Fibroblast of skin of right biceps (primary cell): ENCODE data around the gene TCF12.
"Not testable (repeated sequence)": the region's sequence is repeated elsewhere in the genome, so short reads cannot be mapped to it uniquely, and the experiment has no call there.

Source experiments
- DNase-seq: peaks from one replicate; pipeline ENCODE4 v3.0.0-alpha.2; 2013

TCF12 gene

GRCh38 chr15:56980473-56980872 lies 62.0 kb downstream of the TCF12 start:
- no peak for DNase-seq

- DNase-seq = no peak
Observed at GRCh38 chr15:56981160-56981559, 62.7 kb downstream of the TCF12 start.

- DNase-seq = no peak
Observed at GRCh38 chr15:56982987-56983386, 64.5 kb downstream of the TCF12 start.

- DNase-seq = peak; percentile 72
Observed at GRCh38 chr15:56984681-56985481, 66.4 kb downstream of the TCF12 start.

- DNase-seq = no peak
Observed at GRCh38 chr15:56985856-56986255, 67.4 kb downstream of the TCF12 start.

- no peak for DNase-seq
Observed at GRCh38 chr15:56987286-56987685, 68.8 kb downstream of the TCF12 start.

DNA sequence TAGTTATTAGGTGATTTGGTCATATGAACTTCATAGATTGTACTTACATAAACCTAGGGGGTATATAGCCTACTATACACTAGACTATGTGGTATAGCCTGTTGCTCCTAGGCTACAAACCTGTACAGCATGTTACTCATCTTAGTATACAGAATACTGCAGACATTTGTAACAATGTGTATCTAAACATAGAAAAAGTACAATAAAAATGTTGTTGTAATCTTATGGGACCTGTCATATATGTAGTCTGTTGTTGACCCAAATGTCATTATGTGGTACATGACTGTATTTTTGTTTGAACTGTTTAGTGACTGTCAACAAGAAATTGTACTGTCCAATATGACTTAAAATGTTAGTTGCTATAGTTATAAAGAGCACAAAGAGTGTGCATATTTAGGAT lies 69.8 kb downstream of the TCF12 start:
- no peak for DNase-seq

GRCh38 chr15:56989411-56989924 lies 71.0 kb downstream of the TCF12 start:
- DNase-seq = no peak

DNA sequence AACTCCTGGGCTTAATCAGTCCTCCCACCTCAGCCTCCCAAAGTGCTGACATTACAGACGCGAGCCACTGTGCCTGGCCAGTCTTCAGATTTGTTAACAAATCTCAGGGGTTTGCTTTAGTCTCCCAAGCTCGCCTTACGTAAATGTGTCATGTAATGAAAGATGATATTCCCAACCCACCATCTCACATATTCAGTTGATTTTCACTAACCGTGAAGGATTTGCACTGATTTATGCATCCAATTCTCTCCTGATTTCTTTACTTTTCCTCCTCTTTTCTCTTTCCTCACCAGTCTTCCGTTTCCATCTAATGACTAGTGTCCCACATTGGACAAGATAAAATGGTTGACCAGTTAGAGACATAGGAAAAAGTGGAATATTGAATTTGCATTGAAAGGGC lies 72.6 kb downstream of the TCF12 start:
- no peak for DNase-seq

DNA sequence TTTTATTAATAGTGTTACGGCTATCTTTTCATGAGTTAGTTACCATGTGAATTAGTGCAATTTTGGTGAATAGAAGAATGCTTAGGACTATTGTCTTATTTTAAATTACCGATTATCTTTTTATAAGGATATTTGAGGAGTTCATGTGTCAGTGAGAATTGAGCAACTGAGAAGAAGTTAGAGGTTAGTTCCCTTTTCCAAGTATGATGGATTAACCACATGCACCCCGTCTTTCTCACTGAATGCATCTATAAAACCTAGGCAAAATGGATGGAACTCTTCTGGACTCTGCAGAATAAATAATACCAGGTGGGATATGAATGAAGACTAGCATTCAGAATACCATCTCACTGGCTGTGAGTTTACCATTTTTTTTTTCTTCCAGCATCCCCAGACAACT lies 74.3 kb downstream of the TCF12 start:
- DNase-seq = no peak

DNA sequence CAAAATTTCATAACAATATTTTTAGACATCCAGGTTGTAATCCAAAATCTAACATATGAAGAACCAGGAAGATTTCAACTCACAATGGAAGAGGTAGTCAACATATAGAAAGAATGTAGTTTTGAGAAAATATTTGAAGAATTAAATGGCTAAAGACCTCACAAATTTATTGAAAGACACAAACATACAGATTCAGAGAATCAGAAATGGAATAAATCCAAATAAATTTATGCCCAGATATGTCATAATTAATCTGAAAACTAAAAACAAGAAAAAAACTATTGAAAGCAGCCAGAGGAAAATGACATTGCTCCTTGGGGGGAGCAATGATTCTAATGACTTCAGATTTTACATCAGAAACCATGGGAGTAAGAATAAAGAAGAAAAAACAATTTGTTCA lies 75.8 kb downstream of the TCF12 start:
- no peak for DNase-seq

GRCh38 chr15:56996093-56996492 lies 77.6 kb downstream of the TCF12 start:
- DNase-seq = no peak

DNA sequence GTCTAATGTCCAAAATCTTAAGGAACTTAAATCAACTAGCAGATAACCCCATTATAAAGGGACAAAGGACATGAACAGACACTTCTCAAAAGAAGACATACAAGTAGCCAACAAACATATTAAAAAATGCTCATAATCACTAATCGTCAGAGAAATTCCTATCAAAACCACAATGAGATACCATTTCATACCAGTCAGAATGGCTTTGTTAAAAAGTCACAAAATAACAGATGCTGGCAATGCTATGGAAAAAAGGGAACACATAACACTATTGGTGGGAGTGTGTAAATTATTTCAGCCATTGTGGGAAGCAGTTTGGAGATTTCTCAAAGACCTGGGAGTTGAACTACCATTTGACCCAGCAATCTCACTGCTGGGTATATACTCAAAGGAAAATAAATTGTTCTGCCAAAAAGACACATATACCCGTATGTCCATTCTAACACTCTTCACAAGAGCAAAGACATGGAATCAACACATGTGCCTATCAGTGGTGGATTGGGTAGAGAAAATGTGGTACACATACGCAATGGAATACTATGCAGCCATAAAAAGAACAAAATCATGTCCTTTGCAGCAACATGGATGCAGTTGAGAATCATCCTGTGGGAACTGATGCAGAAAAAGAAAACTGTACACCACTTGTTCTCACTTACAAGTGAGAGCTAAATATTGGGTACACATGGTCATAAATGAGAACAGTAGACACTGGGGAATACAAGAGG lies 78.5 kb downstream of the TCF12 start:
- peak; percentile 44 for DNase-seq

GRCh38 chr15:57003418-57003817 lies 85.0 kb downstream of the TCF12 start:
- DNase-seq = peak; percentile 66

GRCh38 chr15:57005244-57005643 lies 86.8 kb downstream of the TCF12 start:
- DNase-seq = no peak

- not testable (repeated sequence) for DNase-seq
Observed at GRCh38 chr15:57007797-57008196, 89.4 kb downstream of the TCF12 start.

DNA sequence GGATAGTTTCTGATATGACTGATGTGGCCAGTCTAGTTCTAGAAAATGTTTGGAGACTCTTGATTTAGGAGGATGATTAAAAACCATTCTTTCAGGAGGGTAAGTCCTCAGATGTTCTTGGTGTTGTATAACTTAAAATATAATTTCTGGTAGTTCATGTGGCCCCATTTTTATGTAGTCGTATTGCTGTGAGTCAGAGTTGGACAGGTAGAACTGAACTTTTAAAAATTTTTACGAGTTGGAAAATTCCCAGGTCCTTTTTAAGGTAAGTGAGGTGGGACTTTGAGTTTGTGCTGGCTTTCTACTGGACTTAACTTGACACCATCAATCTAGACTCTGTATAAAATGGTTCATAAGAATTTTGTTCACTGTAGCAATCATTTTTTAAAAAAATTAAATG lies 92.3 kb downstream of the TCF12 start:
- no peak for DNase-seq

DNA sequence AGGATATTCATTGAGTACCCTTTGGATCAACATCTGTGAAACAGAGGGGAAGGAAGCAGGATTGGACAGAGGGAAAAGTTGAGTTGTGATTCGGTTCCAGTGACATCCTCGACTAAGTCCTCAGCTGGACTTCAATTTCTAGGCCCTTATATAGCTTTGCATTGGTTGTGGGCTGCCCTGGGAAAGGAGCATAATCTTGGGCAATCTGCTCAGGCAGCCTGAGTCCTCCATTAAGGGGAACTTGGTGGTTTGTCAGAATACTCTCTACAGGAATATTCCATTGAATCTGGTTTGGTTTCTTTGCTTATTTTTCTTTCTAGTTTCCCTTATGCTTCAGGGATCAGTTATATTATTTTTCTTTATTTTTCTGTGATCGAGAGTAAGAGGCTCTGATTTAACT lies 94.1 kb downstream of the TCF12 start:
- no peak for DNase-seq

DNA sequence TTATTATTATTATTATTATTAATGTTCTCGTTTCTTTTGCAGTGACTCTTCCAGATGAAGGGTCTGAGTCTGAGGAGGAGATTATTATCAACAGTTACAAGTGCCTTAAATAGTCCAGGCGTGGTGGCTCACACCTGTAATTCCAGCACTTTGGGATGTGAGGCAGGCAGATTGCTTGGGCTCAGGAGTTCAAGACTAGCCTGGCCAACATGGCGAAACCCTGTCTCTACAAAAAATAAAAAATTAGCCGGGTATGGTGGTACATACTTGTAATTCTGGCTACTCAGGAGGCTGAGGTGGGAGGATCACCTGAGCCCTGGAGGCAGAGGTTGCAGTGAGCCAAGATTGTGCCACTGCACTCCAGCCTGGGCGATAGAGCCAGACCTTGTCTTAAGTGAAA lies 96.5 kb downstream of the TCF12 start:
- not testable (repeated sequence) for DNase-seq

DNA sequence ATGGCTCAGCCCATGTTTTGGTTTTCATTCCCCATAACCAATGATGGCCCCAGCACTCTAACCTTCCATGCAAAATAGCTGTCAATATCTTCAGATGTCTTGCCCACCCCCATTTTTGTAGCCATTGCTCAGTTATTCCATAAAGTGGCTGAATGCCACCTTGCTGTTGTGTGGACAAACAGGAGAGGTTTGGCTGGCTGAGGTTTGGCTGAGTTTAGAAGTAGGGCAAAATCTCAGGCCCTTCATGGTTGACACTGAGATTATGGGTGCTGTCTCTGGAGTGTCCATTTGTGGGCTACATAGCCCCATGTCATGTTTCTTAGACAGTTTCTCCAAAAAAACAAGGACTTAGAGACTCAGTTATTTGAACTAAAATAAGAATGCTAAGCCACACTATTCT lies 96.9 kb downstream of the TCF12 start:
- DNase-seq = no peak

GRCh38 chr15:57015897-57016296 lies 97.5 kb downstream of the TCF12 start:
- DNase-seq = no peak

DNA sequence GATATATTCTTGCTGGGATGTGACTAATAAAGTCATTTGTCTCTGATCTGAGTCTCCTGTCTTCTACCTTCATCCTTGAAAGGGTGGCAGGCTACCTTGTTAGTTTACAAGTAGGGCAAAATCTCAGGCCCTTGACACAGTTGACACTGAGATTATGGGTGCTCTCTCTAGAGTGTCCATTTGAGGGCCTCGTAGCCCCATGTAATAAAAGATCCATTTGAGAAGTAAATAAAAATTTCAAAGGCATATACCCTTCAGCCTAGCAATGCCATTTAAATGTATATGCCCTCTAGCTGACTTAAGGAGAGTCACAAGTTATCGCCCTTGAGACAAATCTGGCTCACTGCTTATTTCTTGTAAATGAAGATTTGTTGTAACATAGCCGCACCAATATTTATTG lies 98.6 kb downstream of the TCF12 start:
- DNase-seq = peak; percentile 21

DNA sequence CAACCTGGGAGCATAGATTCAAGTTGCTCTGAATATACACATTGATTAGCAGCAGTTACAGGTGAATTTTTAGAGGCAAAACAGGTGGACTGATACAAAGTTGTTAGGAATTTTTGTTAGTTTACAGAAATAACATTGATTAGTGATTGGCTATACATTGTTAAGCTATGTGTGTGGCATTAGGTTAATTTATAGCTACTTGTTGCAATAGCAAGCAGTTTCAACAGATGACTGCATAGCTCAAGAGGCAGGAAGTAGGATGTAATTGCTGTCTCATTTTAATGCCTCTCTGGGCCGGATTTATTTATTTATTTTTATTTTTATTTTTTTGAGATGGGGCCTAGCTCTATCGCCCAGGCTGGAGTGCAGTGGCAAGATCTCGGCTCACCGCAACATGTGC lies 99.7 kb downstream of the TCF12 start:
- DNase-seq = no peak

DNA sequence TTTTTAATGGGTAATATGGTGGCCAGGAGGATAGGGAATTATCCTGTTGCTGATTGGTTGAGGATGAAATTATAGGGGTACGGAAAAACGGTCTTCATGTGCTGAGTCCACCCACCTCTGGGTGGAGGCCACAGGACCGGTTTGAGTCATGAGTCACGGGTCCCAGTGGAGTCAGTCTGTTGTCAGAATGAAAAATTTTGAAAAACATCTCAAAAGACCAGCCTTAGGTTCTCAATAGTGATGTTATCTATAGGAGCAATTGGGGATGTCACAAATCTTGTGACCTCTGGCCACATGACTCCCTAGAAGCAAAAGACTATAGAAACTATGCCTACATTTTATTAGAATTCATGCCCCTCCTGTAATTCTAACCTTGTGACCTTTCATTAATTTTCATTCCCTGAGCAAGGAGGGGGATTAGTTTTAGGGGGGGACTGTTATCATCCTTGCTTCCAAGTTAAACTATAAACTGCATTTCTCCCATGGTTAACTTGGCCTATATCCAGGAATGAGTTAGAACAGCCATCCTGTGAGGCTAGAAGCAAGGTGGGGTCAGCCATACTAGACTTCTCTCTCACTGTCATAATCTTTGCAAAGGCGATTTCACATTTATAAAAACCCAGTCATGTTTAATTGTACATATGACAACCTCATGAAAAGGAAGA lies 101.2 kb downstream of the TCF12 start:
- DNase-seq = no peak
